Vagina (tissue), 2 donors: ENCODE results near the gene ACSS3. TPM values are rescaled to one million over a fixed set of nuclear protein-coding genes. Genes with fewer than 3 reads are reported as not detected.
A peak's percentile ranks its signal among the peaks of the same experiment; 100 is the strongest.

Source experiments
- DNase-seq, 2 donors: peaks; one replicate each; pipeline ENCODE4 v3.0.0-alpha.2; 2017; ENCODE audit errors: extremely low spot score in 2 of 2
- H3K27ac ChIP-seq: fragments of 200-600 bp; sonication (generic); one replicate; pipeline ENCODE4 v1.5.1; 2019
- H3K27me3 ChIP-seq: fragments of 200-600 bp; sonication (generic); one replicate; pipeline ENCODE4 v1.5.1; 2019
- H3K36me3 ChIP-seq, 2 donors: fragments of 200-600 bp; sonication (generic); one replicate each; pipeline ENCODE4 v1.5.1; 2017 to 2019
- H3K4me1 ChIP-seq: fragments of 200-600 bp; sonication (generic); one replicate; pipeline ENCODE4 v1.5.1; 2019
- H3K4me3 ChIP-seq, 2 donors: fragments of 200-600 bp; sonication (generic); 1 replicate in 1 of 2; 2 replicates in 1 of 2; pipeline ENCODE4 v1.5.1; 2016 to 2019
- H3K9me3 ChIP-seq: fragments of 200-600 bp; sonication (generic); one replicate; pipeline ENCODE4 v1.5.1; 2019
- POLR2A ChIP-seq, 2 donors: fragments of 450-650 bp; IDR thresholded peaks; one replicate each; pipeline ENCODE4 v1.6.1; 2017; ENCODE audit warnings: antibody characterized with exemption in 2 of 2, mild to moderate bottlenecking in 2 of 2, moderate library complexity in 2 of 2
- POLR2AphosphoS5 ChIP-seq, 2 donors: sonication (generic); formaldehyde crosslinking; IDR thresholded peaks; one replicate each; pipeline ENCODE4 v1.9.0; 2017; ENCODE audit warnings: antibody characterized with exemption in 2 of 2, mild to moderate bottlenecking in 2 of 2, low read depth in 1 of 2; ENCODE audit not compliant: insufficient read depth in 1 of 2
- intact Hi-C: fragments of 100-400 bp; cut with DNase I; formaldehyde crosslinking; loops from one replicate; pipeline ENCODE4 v1.15.1; 2023
- total RNA-seq: library from RNA; depleted of rRNA; stranded (reverse); fragments of >200 nt; gene quantifications from one replicate; pipeline ENCODE4 v1.2.3, GENCODE V29; 2016
- TF ChIP-seq, protein P1 (sequence below), 3 experiments: fragments of 450-650 bp in 2 of 3; fragments of 200-600 bp in 1 of 3; sonication (generic) in 1 of 3; IDR thresholded peaks; one replicate each; pipeline ENCODE4 v1.5.1; 2017 to 2019; ENCODE audit warnings: antibody characterized with exemption in 3 of 3, mild to moderate bottlenecking in 2 of 3, moderate library complexity in 2 of 3

Gene ACSS3
- total RNA-seq, 1 donor from 2014 or later = 29.5 TPM

DNA sequence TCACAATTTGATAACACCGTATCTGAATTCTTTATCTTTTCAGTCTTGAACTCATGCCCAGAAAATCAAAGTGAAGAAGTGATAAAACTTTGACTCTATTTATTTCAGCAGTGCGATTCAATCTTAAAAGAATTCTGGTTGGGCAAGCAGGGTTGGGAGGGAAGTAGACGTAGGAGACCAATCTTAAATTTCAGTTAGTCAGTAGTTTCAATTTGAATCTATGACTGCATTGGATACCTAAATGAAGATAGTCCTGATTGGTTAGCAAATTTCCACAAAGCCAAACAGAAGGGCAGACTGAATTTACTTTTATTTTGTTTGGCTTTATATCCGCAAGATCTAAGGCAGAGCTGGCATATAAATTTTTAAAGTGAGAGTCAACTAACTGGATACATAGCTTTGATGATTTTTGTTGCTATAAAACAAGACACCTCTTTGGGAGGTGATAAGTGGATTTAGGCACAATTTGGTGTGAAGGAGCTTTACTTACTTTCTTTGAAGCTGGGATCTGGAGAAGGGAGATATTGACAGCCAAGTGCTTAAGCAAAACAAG, 2.6 kb downstream of the ACSS3 start:
- DNase-seq = no peak
- no peaks in the 10 kb centered on the region for H3K36me3 ChIP-seq
- H3K27ac ChIP-seq = peak overlapping the region; percentile 91
- intact Hi-C loops = no loop called here
- H3K4me1 ChIP-seq = peaks cover 37% of the 10 kb centered on the region
- no peaks in the 10 kb centered on the region for H3K9me3 ChIP-seq
- H3K27me3 ChIP-seq = no peaks in the 10 kb centered on the region
- TF ChIP-seq, protein P1, sequence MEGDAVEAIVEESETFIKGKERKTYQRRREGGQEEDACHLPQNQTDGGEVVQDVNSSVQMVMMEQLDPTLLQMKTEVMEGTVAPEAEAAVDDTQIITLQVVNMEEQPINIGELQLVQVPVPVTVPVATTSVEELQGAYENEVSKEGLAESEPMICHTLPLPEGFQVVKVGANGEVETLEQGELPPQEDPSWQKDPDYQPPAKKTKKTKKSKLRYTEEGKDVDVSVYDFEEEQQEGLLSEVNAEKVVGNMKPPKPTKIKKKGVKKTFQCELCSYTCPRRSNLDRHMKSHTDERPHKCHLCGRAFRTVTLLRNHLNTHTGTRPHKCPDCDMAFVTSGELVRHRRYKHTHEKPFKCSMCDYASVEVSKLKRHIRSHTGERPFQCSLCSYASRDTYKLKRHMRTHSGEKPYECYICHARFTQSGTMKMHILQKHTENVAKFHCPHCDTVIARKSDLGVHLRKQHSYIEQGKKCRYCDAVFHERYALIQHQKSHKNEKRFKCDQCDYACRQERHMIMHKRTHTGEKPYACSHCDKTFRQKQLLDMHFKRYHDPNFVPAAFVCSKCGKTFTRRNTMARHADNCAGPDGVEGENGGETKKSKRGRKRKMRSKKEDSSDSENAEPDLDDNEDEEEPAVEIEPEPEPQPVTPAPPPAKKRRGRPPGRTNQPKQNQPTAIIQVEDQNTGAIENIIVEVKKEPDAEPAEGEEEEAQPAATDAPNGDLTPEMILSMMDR (IDR thresholded peaks at IDR 0.05) = no peak
- TF ChIP-seq POLR2A (IDR thresholded peaks at IDR 0.05) (no peak), POLR2AphosphoS5 (IDR thresholded peaks at IDR 0.05; ENCODE audit: insufficient read depth in 1 of 2, low read depth in 1 of 2) (no peak)
- peak overlapping the region; percentile 62 to 72 for H3K4me3 ChIP-seq

DNA sequence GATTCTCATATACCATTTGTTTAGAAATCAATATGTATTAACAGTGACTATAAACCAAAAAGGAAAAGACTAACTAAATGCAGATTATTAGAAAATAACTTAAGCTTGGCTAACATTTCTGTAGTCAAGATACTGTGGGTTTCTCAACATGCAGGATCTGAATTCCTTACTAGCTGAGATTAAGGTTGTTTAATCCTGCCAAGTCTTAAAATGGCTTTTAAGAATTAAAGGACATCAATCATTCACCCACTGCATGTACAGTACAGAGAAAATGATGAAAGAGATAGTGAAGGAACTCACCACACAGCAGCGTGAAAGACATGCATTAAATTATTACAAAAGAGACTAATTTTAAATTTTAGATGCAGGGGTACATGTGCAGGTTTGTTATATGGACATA, 3.8 kb downstream of the ACSS3 start:
- DNase-seq = no peak
- Histone ChIP-seq H3K36me3 (no peaks in the 10 kb centered on the region), H3K9me3 (no peaks in the 10 kb centered on the region), H3K27ac (no peak overlapping the region), H3K27me3 (no peaks in the 10 kb centered on the region), H3K4me1 (peaks cover 29% of the 10 kb centered on the region), H3K4me3 (no peak overlapping the region)
- TF ChIP-seq POLR2AphosphoS5 (IDR thresholded peaks at IDR 0.05; ENCODE audit: insufficient read depth in 1 of 2, low read depth in 1 of 2) (no peak), POLR2A (IDR thresholded peaks at IDR 0.05) (no peak)
- TF ChIP-seq, protein P1 (IDR thresholded peaks at IDR 0.05) = no peak
- intact Hi-C loops = no loop called here

DNA sequence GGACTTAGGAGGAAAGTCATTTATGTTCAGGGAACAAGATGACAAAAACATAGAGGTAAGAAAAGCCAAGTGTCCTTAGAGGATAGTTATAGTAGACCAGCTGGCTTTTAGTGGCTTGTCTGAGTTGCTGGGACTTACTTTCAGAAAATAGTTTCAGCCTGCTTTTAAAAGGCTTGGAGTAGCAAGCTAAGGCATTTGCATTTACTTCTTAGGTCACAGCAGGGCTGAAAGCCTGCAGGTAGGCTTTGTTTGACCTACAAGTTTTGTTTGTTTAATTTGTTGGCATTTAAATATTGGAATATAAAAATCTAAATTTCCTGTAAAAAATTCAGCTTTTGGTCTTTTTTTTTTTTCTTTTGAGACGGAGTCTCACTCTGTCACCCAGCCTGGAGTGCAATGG, 5.1 kb downstream of the ACSS3 start:
- no peaks in the 10 kb centered on the region for H3K9me3 ChIP-seq
- H3K27ac ChIP-seq = no peak overlapping the region

DNA sequence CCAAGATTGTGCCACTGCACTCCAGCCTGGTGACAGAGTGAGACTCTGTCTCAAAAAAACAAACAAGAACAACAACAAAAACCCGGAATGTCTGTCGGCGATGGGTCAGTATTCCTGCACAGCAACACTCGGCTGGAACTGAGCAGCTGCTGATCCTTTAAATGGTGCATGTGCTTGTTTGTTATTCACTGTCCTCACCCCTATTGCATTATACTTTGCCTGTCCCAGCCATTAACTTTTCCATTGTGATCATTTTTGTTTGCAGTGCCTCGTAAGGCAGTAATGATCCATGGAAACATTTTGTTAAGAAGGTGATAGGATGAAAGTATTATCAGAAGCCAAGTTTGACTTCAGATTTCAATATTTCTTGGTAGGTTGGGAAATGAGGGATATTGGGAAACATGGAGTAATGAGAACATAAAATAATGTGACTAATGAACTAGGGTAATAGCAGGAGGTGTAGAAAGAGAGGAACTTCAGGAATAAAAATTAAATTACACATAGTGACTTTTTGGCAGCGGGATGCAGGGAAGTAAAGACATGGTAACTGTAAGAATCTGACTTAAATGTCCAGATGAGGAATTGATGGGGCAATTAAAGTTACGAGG, 6.1 kb downstream of the ACSS3 start:
- Histone ChIP-seq H3K9me3 (no peaks in the 10 kb centered on the region), H3K27me3 (no peaks in the 10 kb centered on the region), H3K27ac (no peak overlapping the region), H3K4me3 (no peak overlapping the region), H3K36me3 (no peaks in the 10 kb centered on the region), H3K4me1 (peaks cover 20% of the 10 kb centered on the region)
- intact Hi-C loops = no loop called here
- DNase-seq = no peak
- TF ChIP-seq, protein P1 (IDR thresholded peaks at IDR 0.05) = no peak
- TF ChIP-seq POLR2AphosphoS5 (IDR thresholded peaks at IDR 0.05; ENCODE audit: insufficient read depth in 1 of 2, low read depth in 1 of 2) (no peak), POLR2A (IDR thresholded peaks at IDR 0.05) (no peak)

More for the DNA sequence above, 5.1 kb downstream of the ACSS3 start:
- no peaks in the 10 kb centered on the region for H3K27me3 ChIP-seq
- intact Hi-C loops = no loop called here
- peaks cover 25% of the 10 kb centered on the region for H3K4me1 ChIP-seq
- H3K4me3 ChIP-seq = no peak overlapping the region
- DNase-seq = no peak
- no peaks in the 10 kb centered on the region for H3K36me3 ChIP-seq
- TF ChIP-seq, protein P1 (IDR thresholded peaks at IDR 0.05) = no peak
- TF ChIP-seq POLR2A (IDR thresholded peaks at IDR 0.05) (no peak), POLR2AphosphoS5 (IDR thresholded peaks at IDR 0.05; ENCODE audit: insufficient read depth in 1 of 2, low read depth in 1 of 2) (no peak)

DNA sequence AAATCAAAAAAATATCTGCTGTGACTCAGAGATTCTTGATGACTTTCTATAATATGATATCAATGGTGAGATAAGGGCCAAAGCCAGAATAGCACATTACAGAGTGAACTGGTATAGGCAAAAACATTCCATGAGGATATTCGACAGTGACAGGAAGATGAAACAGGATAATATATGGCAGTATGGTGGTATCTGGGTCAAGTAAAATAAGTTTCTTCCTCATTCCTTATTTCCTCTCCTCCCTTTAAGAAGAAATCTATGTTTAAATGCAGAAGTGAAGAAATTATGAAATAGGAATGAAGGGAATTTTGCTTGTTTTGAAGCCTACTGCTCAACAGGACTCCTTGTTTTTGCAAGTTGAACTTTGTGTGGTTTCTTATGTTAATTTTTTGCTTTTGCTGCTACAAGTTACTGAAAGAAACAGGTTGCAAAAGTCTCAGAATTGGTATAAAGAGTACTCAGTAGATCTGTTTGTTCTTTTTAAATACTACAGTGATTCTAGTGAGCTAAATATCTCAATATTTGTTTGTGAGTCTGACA, 7.0 kb downstream of the ACSS3 start:
- intact Hi-C loops = no loop called here
- Histone ChIP-seq H3K4me3 (no peak overlapping the region), H3K4me1 (peaks cover 29% of the 10 kb centered on the region), H3K36me3 (no peaks in the 10 kb centered on the region), H3K27ac (no peak overlapping the region), H3K9me3 (no peaks in the 10 kb centered on the region), H3K27me3 (no peaks in the 10 kb centered on the region)
- DNase-seq = no peak
- TF ChIP-seq, protein P1 (IDR thresholded peaks at IDR 0.05) = no peak
- no peak for TF ChIP-seq POLR2AphosphoS5 (IDR thresholded peaks at IDR 0.05; ENCODE audit: insufficient read depth in 1 of 2, low read depth in 1 of 2)
- no peak for TF ChIP-seq POLR2A (IDR thresholded peaks at IDR 0.05)
